HEK293 (cell line): Measurements from ENCODE around the gene B3GALT2.
"Not testable (repeated sequence)": the region's sequence is repeated elsewhere in the genome, so short reads cannot be mapped to it uniquely, and the experiment has no call there.

Source experiments
- CTCF ChIP-seq: fragments of 450-650 bp; formaldehyde crosslinking; IDR thresholded peaks from 2 replicates; pipeline ENCODE4 v1.5.1; 2016; ENCODE audit warnings: missing biosample characterization, missing genetic modification characterization
- EGR2 ChIP-seq: fragments of 450-650 bp; formaldehyde crosslinking; IDR thresholded peaks from 2 replicates; pipeline ENCODE4 v1.5.1; 2016; ENCODE audit warnings: low read depth, missing biosample characterization, missing genetic modification characterization
- KLF17 ChIP-seq: fragments of 450-650 bp; formaldehyde crosslinking; IDR thresholded peaks from 2 replicates; pipeline ENCODE4 v1.5.1; 2016; ENCODE audit warnings: missing biosample characterization, missing genetic modification characterization
- PRDM1 ChIP-seq: fragments of 450-650 bp; formaldehyde crosslinking; IDR thresholded peaks from 2 replicates; pipeline ENCODE4; 2016; ENCODE audit warnings: missing biosample characterization, missing genetic modification characterization
- SP7 ChIP-seq: fragments of 450-650 bp; formaldehyde crosslinking; IDR thresholded peaks from 2 replicates; pipeline ENCODE4 v1.5.1; 2016; ENCODE audit warnings: missing biosample characterization, missing genetic modification characterization
- ZFP3 ChIP-seq: fragments of 450-650 bp; formaldehyde crosslinking; IDR thresholded peaks from 2 replicates; pipeline ENCODE4 v1.5.1; 2016; ENCODE audit warnings: low read depth, missing biosample characterization, missing genetic modification characterization
- ZNF23 ChIP-seq: fragments of 450-650 bp; formaldehyde crosslinking; IDR thresholded peaks from 2 replicates; pipeline ENCODE4 v1.5.1; 2016; ENCODE audit warnings: missing biosample characterization, missing genetic modification characterization, borderline replicate concordance
- ZNF645 ChIP-seq: fragments of 450-650 bp; formaldehyde crosslinking; IDR thresholded peaks from 2 replicates; pipeline ENCODE4; 2016; ENCODE audit warnings: missing biosample characterization, missing genetic modification characterization
- ZNF670 ChIP-seq: fragments of 450-650 bp; formaldehyde crosslinking; IDR thresholded peaks from 2 replicates; pipeline ENCODE4 v1.5.1; 2016; ENCODE audit warnings: missing biosample characterization, missing genetic modification characterization, low read depth
- ZNF785 ChIP-seq: fragments of 450-650 bp; formaldehyde crosslinking; IDR thresholded peaks from 2 replicates; pipeline ENCODE4 v1.5.1; 2016; ENCODE audit warnings: missing biosample characterization, missing genetic modification characterization
- TF ChIP-seq, protein P1 (sequence below): fragments of 450-650 bp; formaldehyde crosslinking; IDR thresholded peaks from 2 replicates; pipeline ENCODE4 v1.5.1; 2016; ENCODE audit warnings: missing biosample characterization, missing genetic modification characterization
- TF ChIP-seq, protein P2 (sequence below): fragments of 450-650 bp; formaldehyde crosslinking; IDR thresholded peaks from 2 replicates; pipeline ENCODE4 v1.5.1; 2016; ENCODE audit warnings: missing biosample characterization, missing genetic modification characterization

DNA sequence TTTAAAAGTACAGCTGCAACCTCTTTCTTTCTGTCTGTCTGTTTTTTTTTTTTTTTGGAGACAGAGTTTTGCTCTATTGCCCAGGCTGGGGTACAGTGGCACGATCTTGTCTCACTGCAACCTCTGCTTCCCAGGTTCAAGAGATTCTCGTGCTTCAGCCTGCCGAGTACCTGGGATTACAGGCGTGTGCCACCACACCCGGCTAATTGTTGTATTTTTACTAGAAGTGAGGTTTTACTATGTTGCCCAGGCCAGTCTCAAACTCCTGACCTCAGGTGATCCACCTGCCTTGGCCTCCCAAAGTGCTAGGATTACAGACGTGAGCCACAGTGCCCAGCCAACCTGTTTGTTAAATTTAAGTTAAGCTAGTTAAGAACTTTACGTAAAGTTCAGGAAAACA, 2.5 kb upstream of the B3GALT2 start:
- not testable (repeated sequence) for TF ChIP-seq EGR2 (tag by site-specific recombination); ZNF670 (tag by site-specific recombination); ZNF785 (tag by site-specific recombination); ZFP3 (tag by site-specific recombination); KLF17 (tag by site-specific recombination); CTCF (tag by site-specific recombination); SP7 (tag by site-specific recombination); ZNF645 (tag by site-specific recombination); ZNF23 (tag by site-specific recombination); PRDM1
- TF ChIP-seq, protein P1, sequence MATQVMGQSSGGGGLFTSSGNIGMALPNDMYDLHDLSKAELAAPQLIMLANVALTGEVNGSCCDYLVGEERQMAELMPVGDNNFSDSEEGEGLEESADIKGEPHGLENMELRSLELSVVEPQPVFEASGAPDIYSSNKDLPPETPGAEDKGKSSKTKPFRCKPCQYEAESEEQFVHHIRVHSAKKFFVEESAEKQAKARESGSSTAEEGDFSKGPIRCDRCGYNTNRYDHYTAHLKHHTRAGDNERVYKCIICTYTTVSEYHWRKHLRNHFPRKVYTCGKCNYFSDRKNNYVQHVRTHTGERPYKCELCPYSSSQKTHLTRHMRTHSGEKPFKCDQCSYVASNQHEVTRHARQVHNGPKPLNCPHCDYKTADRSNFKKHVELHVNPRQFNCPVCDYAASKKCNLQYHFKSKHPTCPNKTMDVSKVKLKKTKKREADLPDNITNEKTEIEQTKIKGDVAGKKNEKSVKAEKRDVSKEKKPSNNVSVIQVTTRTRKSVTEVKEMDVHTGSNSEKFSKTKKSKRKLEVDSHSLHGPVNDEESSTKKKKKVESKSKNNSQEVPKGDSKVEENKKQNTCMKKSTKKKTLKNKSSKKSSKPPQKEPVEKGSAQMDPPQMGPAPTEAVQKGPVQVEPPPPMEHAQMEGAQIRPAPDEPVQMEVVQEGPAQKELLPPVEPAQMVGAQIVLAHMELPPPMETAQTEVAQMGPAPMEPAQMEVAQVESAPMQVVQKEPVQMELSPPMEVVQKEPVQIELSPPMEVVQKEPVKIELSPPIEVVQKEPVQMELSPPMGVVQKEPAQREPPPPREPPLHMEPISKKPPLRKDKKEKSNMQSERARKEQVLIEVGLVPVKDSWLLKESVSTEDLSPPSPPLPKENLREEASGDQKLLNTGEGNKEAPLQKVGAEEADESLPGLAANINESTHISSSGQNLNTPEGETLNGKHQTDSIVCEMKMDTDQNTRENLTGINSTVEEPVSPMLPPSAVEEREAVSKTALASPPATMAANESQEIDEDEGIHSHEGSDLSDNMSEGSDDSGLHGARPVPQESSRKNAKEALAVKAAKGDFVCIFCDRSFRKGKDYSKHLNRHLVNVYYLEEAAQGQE (tag by site-specific recombination), result not testable (repeated sequence)
- TF ChIP-seq, protein P2, sequence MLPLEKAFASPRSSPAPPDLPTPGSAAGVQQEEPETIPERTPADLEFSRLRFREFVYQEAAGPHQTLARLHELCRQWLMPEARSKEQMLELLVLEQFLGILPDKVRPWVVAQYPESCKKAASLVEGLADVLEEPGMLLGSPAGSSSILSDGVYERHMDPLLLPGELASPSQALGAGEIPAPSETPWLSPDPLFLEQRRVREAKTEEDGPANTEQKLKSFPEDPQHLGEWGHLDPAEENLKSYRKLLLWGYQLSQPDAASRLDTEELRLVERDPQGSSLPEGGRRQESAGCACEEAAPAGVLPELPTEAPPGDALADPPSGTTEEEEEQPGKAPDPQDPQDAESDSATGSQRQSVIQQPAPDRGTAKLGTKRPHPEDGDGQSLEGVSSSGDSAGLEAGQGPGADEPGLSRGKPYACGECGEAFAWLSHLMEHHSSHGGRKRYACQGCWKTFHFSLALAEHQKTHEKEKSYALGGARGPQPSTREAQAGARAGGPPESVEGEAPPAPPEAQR (tag by site-specific recombination), result not testable (repeated sequence)
